Retina (tissue), 1 donor: ENCODE measurements around the gene ADH7.
"Not testable (repeated sequence)": the region's sequence is repeated elsewhere in the genome, so short reads cannot be mapped to it uniquely, and the experiment has no call there.

ENCODE experiments used
- DNase-seq: peaks from one replicate; pipeline ENCODE4 v3.0.0-alpha.2; 2016

The ADH7 gene

DNA sequence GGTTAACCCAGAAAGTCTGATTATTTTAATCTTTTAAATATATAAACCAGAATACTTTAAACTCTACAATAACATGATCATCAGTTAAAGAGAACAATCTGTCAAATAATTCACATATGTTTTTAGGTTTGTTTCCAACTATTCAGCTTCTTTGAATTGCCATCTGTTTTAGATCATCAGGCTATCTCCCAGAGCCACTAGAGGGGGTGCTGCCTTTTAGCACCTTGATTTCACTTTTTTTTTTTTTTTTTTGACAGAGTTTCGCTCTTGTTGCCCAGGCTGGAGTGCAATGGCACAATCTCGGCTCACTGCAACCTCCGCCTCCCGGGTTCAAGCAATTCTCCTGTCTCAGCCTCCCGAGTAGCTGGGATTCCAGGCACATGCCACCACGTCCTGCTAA is 57.8 kb downstream of the ADH7 start:
- not testable (repeated sequence) for DNase-seq

GRCh38 chr4:99372464-99372863 is 62.7 kb downstream of the ADH7 start:
- DNase-seq, result not testable (repeated sequence)

GRCh38 chr4:99367817-99368216 is 67.3 kb downstream of the ADH7 start:
- not testable (repeated sequence) for DNase-seq

DNA sequence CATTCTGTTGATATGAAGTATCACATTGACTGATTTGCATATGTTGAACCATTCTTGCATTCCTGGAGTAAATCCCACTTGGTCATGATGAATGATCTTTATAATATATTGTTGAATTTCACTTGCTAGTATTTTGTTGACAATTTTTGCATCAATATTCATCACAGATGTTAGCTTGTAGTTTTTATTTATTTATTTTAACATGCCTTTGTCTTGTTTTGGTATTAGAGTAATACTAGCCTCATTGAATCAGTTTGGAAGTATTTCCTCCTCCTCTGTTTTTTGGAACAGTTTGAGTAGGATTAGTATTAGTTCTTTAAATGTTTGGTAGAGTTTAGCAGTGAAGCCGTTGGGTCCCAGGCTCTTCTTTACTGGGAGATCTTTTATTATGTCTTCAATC is 68.7 kb downstream of the ADH7 start:
- no peak for DNase-seq

DNA sequence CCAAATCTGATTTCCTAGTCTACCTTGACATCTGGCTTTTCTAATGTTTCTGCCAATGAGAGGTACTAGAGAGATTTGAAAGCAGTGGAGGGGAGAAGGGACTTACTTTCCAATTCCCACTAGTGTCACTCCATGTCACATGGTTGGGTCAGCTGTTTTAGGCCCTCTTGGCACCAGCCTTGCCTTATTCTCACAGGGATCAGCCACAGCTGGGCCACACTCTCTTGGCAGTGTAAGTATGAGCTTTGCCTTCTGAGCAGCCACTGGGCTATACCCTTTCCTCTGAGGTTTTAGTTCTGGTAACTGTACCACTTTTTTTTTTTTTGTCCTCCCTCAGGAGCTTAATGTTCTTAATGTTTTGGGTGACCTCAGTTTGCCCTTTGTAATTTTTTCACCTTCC is 72.4 kb downstream of the ADH7 start:
- no peak for DNase-seq
